HG02623 (cell line): ENCODE results near the gene DCLK1.

ENCODE experiments used
- ATAC-seq: cut with Tn5 transposase; IDR thresholded peaks from one replicate; pipeline ENCODE4 v1.9.1; 2021; ENCODE audit warnings: moderate library complexity; ENCODE audit not compliant: unreplicated experiment

DCLK1 gene

GRCh38 chr13:35722458-35723052, 408.6 kb downstream of the DCLK1 start:
- ATAC-seq = no peak

DNA sequence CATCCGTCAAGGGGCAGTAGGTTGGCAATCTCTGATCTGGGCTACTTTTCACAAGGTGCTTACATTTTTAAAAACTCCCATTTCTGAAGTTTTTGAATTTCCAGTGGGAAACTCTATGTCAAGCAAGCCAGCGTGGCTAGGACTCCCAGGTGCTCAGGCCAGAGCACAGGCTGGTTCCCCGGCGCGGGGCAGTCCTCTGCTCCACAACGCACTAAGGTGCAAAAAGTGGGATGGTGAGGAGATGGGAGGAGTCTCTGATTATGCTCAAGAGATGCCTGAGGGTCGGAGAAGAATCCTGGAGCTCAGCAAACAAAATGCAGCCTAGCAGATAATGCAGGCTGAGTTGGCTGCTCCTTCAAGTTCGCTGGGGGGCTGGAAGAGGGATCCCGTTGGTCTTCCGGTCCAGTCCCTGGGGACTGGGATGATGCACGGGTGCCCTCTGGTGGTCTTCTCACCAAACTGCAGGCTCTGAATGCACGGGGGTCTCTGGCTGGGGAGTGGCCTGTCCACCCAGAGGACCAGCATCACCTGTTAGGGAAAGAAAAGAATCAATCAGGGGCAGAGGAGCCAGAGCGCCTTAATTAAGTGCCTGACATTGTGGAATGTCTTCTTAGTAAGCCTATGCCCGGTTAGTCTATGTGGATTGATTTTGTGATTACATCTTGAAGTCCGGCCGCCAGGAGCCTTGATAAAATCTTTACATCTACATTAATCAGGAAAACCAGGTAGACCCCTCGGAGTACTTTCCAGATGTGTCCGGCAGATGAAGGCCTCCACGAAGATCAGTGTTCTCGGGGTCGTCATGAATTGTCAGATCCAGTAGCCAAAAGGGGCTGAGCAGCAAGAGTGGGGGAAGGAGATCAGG, 410.3 kb downstream of the DCLK1 start:
- ATAC-seq = peak; percentile 53

DNA sequence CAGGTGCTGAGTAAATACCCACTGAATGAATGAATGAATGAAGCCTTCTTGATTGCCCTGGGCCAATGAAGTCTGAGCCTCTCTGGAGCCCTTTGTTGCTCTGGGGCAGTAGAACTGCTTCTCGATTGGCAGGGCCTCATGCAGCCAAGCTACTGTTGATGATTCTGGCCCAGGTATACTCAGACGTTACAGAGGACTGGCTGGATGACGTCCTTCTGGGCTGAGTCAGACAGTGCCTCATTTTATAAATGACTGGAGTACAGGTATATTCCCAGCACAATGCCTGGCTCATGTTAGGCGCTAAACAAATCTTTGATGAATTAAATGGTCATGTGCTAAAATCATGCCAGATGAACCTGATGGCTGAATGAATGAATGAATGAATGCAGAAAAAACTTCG, 410.9 kb downstream of the DCLK1 start:
- no peak for ATAC-seq
